GM23338 (cell line): Measurements from ENCODE around the gene NUDT16L1. TPM values are rescaled to one million over a fixed set of nuclear protein-coding genes. Genes with fewer than 3 reads are reported as not detected.

Experiments
- ATAC-seq: fragments of 200-7000 bp; cut with Tn5 transposase; 3 replicates; pipeline ENCODE4 v1.9.1; 2020
- DNase-seq: peaks from one replicate; pipeline ENCODE4 v3.0.0-alpha.2; 2015; ENCODE audit warnings: low spot score
- H2AFZ ChIP-seq: fragments of 200-600 bp; sonication (generic); 2 replicates; pipeline ENCODE4 v1.8.0; 2016; ENCODE audit warnings: antibody characterized with exemption, mild to moderate bottlenecking, moderate library complexity
- H3F3A ChIP-seq: fragments of 200-600 bp; sonication (generic); replicated peaks from 2 replicates; pipeline ENCODE4 v1.8.0; 2017; ENCODE audit warnings: antibody characterized with exemption, mixed run types, low read depth
- H3K27ac ChIP-seq: fragments of 200-600 bp; sonication (generic); 2 replicates; pipeline ENCODE4 v1.6.1; 2016; ENCODE audit warnings: low read depth
- H3K27me3 ChIP-seq: fragments of 200-600 bp; sonication (generic); 2 replicates; pipeline ENCODE4 v1.8.0; 2016; ENCODE audit warnings: mild to moderate bottlenecking, mixed run types, moderate library complexity; ENCODE audit not compliant: insufficient read depth
- H3K36me3 ChIP-seq: fragments of 200-600 bp; sonication (generic); 2 replicates; pipeline ENCODE4 v1.8.0; 2016; ENCODE audit warnings: mild to moderate bottlenecking; ENCODE audit not compliant: insufficient read depth
- H3K4me1 ChIP-seq: fragments of 200-600 bp; sonication (generic); 2 replicates; pipeline ENCODE4 v1.8.0; 2016; ENCODE audit warnings: mild to moderate bottlenecking, moderate library complexity; ENCODE audit not compliant: insufficient read depth
- H3K4me2 ChIP-seq: fragments of 200-600 bp; sonication (generic); 2 replicates; pipeline ENCODE4 v1.7.1; 2017; ENCODE audit warnings: mixed run types
- H3K4me3 ChIP-seq: fragments of 200-600 bp; sonication (generic); 2 replicates; pipeline ENCODE4 v1.6.1; 2016; ENCODE audit warnings: mixed run types
- H3K79me2 ChIP-seq: fragments of 200-600 bp; sonication (generic); replicated peaks from 2 replicates; pipeline ENCODE4 v1.8.0; 2017; ENCODE audit warnings: mild to moderate bottlenecking; ENCODE audit not compliant: insufficient read depth
- H3K9me2 ChIP-seq: fragments of 200-600 bp; sonication (generic); 2 replicates; pipeline ENCODE4 v1.8.0; 2017; ENCODE audit not compliant: insufficient read depth
- H4K20me1 ChIP-seq: fragments of 200-600 bp; sonication (generic); replicated peaks from 2 replicates; pipeline ENCODE4 v1.8.0; 2017; ENCODE audit warnings: mild to moderate bottlenecking; ENCODE audit not compliant: insufficient read depth
- H3K27ac Mint-ChIP-seq: 2 replicates; pipeline ENCODE4 v1.8.0; 2020; ENCODE audit warnings: inconsistent platforms, mild to moderate bottlenecking, moderate library complexity, mixed read lengths
- H3K27me3 Mint-ChIP-seq: 3 replicates; pipeline ENCODE4 v1.8.0; 2022; ENCODE audit warnings: low read depth, mild to moderate bottlenecking, moderate library complexity, mixed read lengths, inconsistent platforms; ENCODE audit not compliant: insufficient read depth, poor library complexity
- H3K36me3 Mint-ChIP-seq: 3 replicates; pipeline ENCODE4 v1.8.0; 2021; ENCODE audit warnings: low read depth, mild to moderate bottlenecking, inconsistent platforms, moderate library complexity, mixed read lengths
- H3K4me1 Mint-ChIP-seq: 3 replicates; pipeline ENCODE4 v1.8.0; 2020; ENCODE audit warnings: mild to moderate bottlenecking, inconsistent platforms, mixed read lengths
- H3K4me3 Mint-ChIP-seq: 3 replicates; pipeline ENCODE4 v1.8.0; 2021; ENCODE audit warnings: moderate library complexity, mild to moderate bottlenecking, inconsistent platforms, mixed read lengths
- H3K9me3 Mint-ChIP-seq: 3 replicates; pipeline ENCODE4 v1.8.0; 2020; ENCODE audit warnings: moderate library complexity, mild to moderate bottlenecking, inconsistent platforms, mixed read lengths
- CREB1 ChIP-seq: fragments of 250-450 bp; sonication (Bioruptor Pico); IDR thresholded peaks from 2 replicates; pipeline ENCODE4 v1.5.0; 2020; ENCODE audit warnings: low read depth, mild to moderate bottlenecking, moderate library complexity
- CTCF ChIP-seq, 2 experiments: fragments of 200-600 bp in 1 of 2; sonication (generic) in 1 of 2; conservative IDR thresholded peaks; 2 replicates each; pipeline versions ENCODE4 v1.5.1 to v1.6.1; 2016 to 2017; ENCODE audit warnings: antibody characterized with exemption in 2 of 2, low read depth in 2 of 2, mild to moderate bottlenecking in 2 of 2, moderate library complexity in 1 of 2
- JUNB ChIP-seq: IDR thresholded peaks from one replicate; pipeline ENCODE4 v1.6.1; 2016; ENCODE audit warnings: antibody characterized with exemption; ENCODE audit not compliant: unreplicated experiment
- NANOG ChIP-seq: IDR thresholded peaks from 2 replicates; pipeline ENCODE4 v1.6.1; 2016; ENCODE audit warnings: antibody characterized with exemption, borderline replicate concordance
- POLR2AphosphoS5 ChIP-seq: IDR thresholded peaks from 2 replicates; pipeline ENCODE4 v1.6.1; 2016; ENCODE audit warnings: antibody characterized with exemption, low read depth
- ZNF114 ChIP-seq: fragments of 250-450 bp; sonication (Bioruptor Pico); IDR thresholded peaks from 2 replicates; pipeline ENCODE4 v1.5.0; 2020; ENCODE audit warnings: mild to moderate bottlenecking, moderate library complexity
- ZNF331 ChIP-seq: fragments of 250-450 bp; sonication (Bioruptor Pico); IDR thresholded peaks from 2 replicates; pipeline ENCODE4 v1.5.0; 2020; ENCODE audit warnings: low read depth, mild to moderate bottlenecking, moderate library complexity
- polyA plus RNA-seq: library from polyadenylated mRNA; unstranded; fragments of >200 nt; fragmentation: Nextera tagmentation; extraction: Ambion mirVana; gene quantifications from 2 replicates; pipeline ENCODE4 v1.2.1, GENCODE V29; 2016
- total RNA-seq: library from RNA; depleted of rRNA; stranded (reverse); fragments of >200 nt; shearing (Covaris generic); gene quantifications from 2 replicates; pipeline ENCODE4 v1.2.3, GENCODE V29; 2014
- TF ChIP-seq, protein P1 (sequence below): IDR thresholded peaks from one replicate; pipeline ENCODE4 v1.6.1; 2018; ENCODE audit warnings: antibody characterized with exemption; ENCODE audit not compliant: unreplicated experiment
- TF ChIP-seq, protein P2 (sequence below): IDR thresholded peaks from 2 replicates; pipeline ENCODE4 v1.6.1; 2016; ENCODE audit warnings: antibody characterized with exemption

The NUDT16L1 gene
- total and polyA plus RNA-seq, 2 experiments from 2014 or later = 37.1 to 80.4 TPM

DNA sequence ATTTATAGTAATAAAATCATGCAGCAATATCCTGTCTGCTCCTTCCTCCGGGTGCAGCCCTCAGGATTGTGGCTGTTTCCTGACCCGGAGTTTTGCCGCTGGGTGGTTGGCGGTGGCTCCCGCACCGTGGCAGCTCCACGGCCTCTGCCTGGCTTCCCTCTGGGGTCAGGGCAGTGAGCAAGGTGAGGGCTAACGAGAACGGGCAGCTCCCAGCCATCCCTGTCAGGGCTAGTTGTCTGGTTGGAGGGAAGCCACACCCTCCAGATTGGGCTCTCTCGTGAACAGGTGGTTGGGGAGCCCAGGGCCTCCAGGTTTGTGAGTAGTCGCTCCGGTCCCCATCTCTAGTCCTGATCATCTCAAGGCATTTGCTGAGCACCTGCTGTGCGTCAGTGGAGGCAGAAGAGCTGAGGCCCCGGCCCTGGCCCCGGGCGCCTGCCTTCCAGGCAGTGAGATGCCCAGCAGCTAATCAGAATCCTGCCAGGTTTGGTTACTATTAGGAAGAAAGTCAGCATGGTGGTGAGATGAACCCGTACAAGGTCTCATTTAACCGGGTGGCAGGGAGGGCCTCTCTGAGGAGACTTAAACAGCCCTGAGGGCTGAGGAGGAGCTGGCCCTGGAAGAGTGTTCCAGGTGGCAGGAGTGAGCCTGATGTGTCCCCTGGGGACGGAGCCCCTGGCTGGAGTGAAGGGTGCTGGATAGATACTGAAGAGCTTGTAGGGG is 2.3 kb upstream of the NUDT16L1 start:
- H3K4me2 ChIP-seq = no peak overlapping the region
- no peak overlapping the region for H2AFZ ChIP-seq
- H3K4me3 ChIP-seq = no peak overlapping the region
- Mint-ChIP-seq H3K27ac (no peak overlapping the region), H3K9me3 (no peaks in the 10 kb centered on the region; the same call in 2 of the 3 replicates), H3K4me3 (no peak overlapping the region), H3K36me3 (peaks cover 9% of the 10 kb centered on the region; the same call in 2 of the 3 replicates), H3K27me3 (peaks cover 13% of the 10 kb centered on the region), H3K4me1 (peaks cover 6% of the 10 kb centered on the region; the same call in 1 of the 3 replicates)
- no peaks in the 10 kb centered on the region; the same call in 1 of the 2 replicates for H3F3A ChIP-seq
- no peaks in the 10 kb centered on the region; the same call in 1 of the 2 replicates for H4K20me1 ChIP-seq
- H3K79me2 ChIP-seq = no peaks in the 10 kb centered on the region
- H3K27me3 ChIP-seq = no peaks in the 10 kb centered on the region
- no peaks in the 10 kb centered on the region for H3K9me2 ChIP-seq
- TF ChIP-seq CREB1 (CRISPR knock-in tag) = no peak
- no peak for TF ChIP-seq JUNB
- TF ChIP-seq NANOG = no peak
- TF ChIP-seq ZNF114 = no peak
- TF ChIP-seq, protein P1, sequence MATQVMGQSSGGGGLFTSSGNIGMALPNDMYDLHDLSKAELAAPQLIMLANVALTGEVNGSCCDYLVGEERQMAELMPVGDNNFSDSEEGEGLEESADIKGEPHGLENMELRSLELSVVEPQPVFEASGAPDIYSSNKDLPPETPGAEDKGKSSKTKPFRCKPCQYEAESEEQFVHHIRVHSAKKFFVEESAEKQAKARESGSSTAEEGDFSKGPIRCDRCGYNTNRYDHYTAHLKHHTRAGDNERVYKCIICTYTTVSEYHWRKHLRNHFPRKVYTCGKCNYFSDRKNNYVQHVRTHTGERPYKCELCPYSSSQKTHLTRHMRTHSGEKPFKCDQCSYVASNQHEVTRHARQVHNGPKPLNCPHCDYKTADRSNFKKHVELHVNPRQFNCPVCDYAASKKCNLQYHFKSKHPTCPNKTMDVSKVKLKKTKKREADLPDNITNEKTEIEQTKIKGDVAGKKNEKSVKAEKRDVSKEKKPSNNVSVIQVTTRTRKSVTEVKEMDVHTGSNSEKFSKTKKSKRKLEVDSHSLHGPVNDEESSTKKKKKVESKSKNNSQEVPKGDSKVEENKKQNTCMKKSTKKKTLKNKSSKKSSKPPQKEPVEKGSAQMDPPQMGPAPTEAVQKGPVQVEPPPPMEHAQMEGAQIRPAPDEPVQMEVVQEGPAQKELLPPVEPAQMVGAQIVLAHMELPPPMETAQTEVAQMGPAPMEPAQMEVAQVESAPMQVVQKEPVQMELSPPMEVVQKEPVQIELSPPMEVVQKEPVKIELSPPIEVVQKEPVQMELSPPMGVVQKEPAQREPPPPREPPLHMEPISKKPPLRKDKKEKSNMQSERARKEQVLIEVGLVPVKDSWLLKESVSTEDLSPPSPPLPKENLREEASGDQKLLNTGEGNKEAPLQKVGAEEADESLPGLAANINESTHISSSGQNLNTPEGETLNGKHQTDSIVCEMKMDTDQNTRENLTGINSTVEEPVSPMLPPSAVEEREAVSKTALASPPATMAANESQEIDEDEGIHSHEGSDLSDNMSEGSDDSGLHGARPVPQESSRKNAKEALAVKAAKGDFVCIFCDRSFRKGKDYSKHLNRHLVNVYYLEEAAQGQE = no peak
- no peak for TF ChIP-seq ZNF331 (CRISPR knock-in tag)
- no peak for DNase-seq
- H3K4me1 ChIP-seq = no peaks in the 10 kb centered on the region; the same call in 1 of the 2 replicates
- no peaks in the 10 kb centered on the region for H3K36me3 ChIP-seq
- no peak for ATAC-seq
- H3K27ac ChIP-seq = no peak overlapping the region

DNA sequence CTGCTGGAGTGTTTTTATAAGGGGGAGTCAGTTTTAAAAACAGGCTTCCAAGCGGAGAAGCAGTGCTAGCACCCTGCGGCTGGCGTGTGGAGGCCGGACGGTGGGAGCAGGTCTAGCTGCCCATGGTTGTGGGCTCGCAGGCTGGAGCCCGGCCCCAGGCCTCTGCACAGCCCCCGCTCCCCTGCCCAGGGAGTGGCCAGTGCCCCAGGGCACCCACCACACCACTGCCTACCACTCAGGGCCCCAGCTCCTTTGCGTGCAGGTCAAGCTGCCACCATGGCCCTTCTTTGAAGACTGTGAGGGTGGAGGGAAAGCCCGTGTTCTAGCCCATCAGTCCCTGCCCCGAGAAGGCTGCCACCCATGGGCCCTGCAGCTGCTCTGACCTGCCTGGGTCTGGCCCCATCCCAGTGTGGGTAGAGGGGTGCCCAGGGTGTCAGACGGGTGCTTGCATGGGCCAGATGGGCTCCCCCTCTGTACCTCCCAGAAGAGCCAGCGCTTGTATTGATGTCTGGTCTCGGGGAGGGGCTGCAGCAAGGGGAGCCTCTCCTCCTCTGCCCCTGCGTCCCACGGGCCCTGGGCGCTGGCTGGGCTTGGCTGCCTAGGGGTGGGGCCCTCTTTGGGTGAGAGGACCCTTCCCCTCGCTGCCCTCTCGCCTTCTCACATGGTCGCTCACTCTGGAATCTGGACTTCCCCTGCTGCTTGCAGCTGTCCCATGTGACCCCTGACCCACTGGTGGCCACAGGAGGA is 1.5 kb upstream of the NUDT16L1 start:
- no peak overlapping the region for H3K4me3 ChIP-seq
- H3K27ac Mint-ChIP-seq = no peak overlapping the region
- H3K36me3 Mint-ChIP-seq = peaks cover 12% of the 10 kb centered on the region; the same call in 2 of the 3 replicates
- H3F3A ChIP-seq = no peaks in the 10 kb centered on the region; the same call in 1 of the 2 replicates
- peaks cover 6% of the 10 kb centered on the region; the same call in 1 of the 3 replicates for H3K4me1 Mint-ChIP-seq
- no peak overlapping the region for H2AFZ ChIP-seq
- H3K27me3 ChIP-seq = no peaks in the 10 kb centered on the region
- H3K27me3 Mint-ChIP-seq = peaks cover 9% of the 10 kb centered on the region
- H3K9me3 Mint-ChIP-seq = no peaks in the 10 kb centered on the region; the same call in 2 of the 3 replicates
- H3K4me3 Mint-ChIP-seq = no peak overlapping the region
- no peaks in the 10 kb centered on the region for H3K79me2 ChIP-seq
- no peaks in the 10 kb centered on the region; the same call in 1 of the 2 replicates for H4K20me1 ChIP-seq
- no peaks in the 10 kb centered on the region; the same call in 1 of the 2 replicates for H3K4me1 ChIP-seq
- H3K9me2 ChIP-seq = no peaks in the 10 kb centered on the region
- no peaks in the 10 kb centered on the region for H3K36me3 ChIP-seq
- no peak overlapping the region for H3K4me2 ChIP-seq
- no peak overlapping the region for H3K27ac ChIP-seq
- no peak for ATAC-seq
- no peak for DNase-seq
- TF ChIP-seq, protein P1 = no peak
- TF ChIP-seq, protein P2, sequence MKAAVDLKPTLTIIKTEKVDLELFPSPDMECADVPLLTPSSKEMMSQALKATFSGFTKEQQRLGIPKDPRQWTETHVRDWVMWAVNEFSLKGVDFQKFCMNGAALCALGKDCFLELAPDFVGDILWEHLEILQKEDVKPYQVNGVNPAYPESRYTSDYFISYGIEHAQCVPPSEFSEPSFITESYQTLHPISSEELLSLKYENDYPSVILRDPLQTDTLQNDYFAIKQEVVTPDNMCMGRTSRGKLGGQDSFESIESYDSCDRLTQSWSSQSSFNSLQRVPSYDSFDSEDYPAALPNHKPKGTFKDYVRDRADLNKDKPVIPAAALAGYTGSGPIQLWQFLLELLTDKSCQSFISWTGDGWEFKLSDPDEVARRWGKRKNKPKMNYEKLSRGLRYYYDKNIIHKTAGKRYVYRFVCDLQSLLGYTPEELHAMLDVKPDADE = no peak
- TF ChIP-seq POLR2AphosphoS5 (no peak; the same call in 1 of the 2 replicates), CTCF (conservative IDR thresholded peaks at IDR 0.05; ENCODE audit: low read depth in 2 of 2) (no peak)
